Measurements from ENCODE around the gene PCMT1.
"Not testable (repeated sequence)": the region's sequence is repeated elsewhere in the genome, so short reads cannot be mapped to it uniquely, and the experiment has no call there.

PCMT1 gene

GRCh38 chr6:149749594-149750135 lies at the start of gene PCMT1:
Gene PCMT1, plus strand, starts transcription at chr6:149749741. Its CDS starts 161 bp downstream, at chr6:149749902.
- DNase-seq (ENCODE audit: low spot score): peak; percentile 88

GRCh38 chr6:149701714-149702113 lies 47.8 kb upstream of the PCMT1 start:
- no peak for DNase-seq (ENCODE audit: low spot score)

- DNase-seq (ENCODE audit: low spot score): no peak
Observed at GRCh38 chr6:149711711-149712110, 37.8 kb upstream of the PCMT1 start.

- no peak for DNase-seq (ENCODE audit: low spot score)
Observed at GRCh38 chr6:149714442-149714841, 35.1 kb upstream of the PCMT1 start.

- no peak for DNase-seq (ENCODE audit: low spot score)
Observed at GRCh38 chr6:149716181-149716963, 33.2 kb upstream of the PCMT1 start.

- DNase-seq (ENCODE audit: low spot score): no peak
Observed at GRCh38 chr6:149717255-149717587, 32.3 kb upstream of the PCMT1 start.

GRCh38 chr6:149717588-149718458 lies 31.7 kb upstream of the PCMT1 start, which contains the start of gene LATS1:
Gene LATS1, minus strand, starts transcription at chr6:149718101. Its CDS starts 15,975 bp downstream, at chr6:149702126.
- DNase-seq (ENCODE audit: low spot score): peak; percentile 86

- DNase-seq (ENCODE audit: low spot score): no peak
Observed at GRCh38 chr6:149719531-149719930, 30.0 kb upstream of the PCMT1 start.

- no peak for DNase-seq (ENCODE audit: low spot score)
Observed at GRCh38 chr6:149723262-149723661, 26.3 kb upstream of the PCMT1 start.

- peak; percentile 58 for DNase-seq (ENCODE audit: low spot score)
Observed at GRCh38 chr6:149723771-149724417, 25.6 kb upstream of the PCMT1 start.

- DNase-seq (ENCODE audit: low spot score): no peak
Observed at GRCh38 chr6:149725785-149726184, 23.8 kb upstream of the PCMT1 start.

- no peak for DNase-seq (ENCODE audit: low spot score)
Observed at GRCh38 chr6:149727793-149728498, 21.6 kb upstream of the PCMT1 start.

- no peak for DNase-seq (ENCODE audit: low spot score)
Observed at GRCh38 chr6:149728499-149729234, 20.9 kb upstream of the PCMT1 start.

- DNase-seq (ENCODE audit: low spot score): no peak
Observed at GRCh38 chr6:149729824-149730223, 19.7 kb upstream of the PCMT1 start.

GRCh38 chr6:149733089-149733720 lies 16.3 kb upstream of the PCMT1 start:
- no peak for DNase-seq (ENCODE audit: low spot score)

- no peak for DNase-seq (ENCODE audit: low spot score)
Observed at GRCh38 chr6:149734915-149735314, 14.6 kb upstream of the PCMT1 start.

- DNase-seq (ENCODE audit: low spot score): not testable (repeated sequence)
Observed at GRCh38 chr6:149745252-149745651, 4.3 kb upstream of the PCMT1 start.

- DNase-seq (ENCODE audit: low spot score): peak; percentile 91
Observed at GRCh38 chr6:149746147-149746946, 3.2 kb upstream of the PCMT1 start, which contains the start of gene NUP43. Gene NUP43, minus strand, starts transcription at chr6:149746529. Its CDS starts 34 bp downstream, at chr6:149746495.

GRCh38 chr6:149749082-149749593 lies 403 bp upstream of the PCMT1 start:
- DNase-seq (ENCODE audit: low spot score): not testable (repeated sequence)
